Activated T-cell treated with anti-CD3 and anti-CD28 coated beads for 4 hours (primary cell): ENCODE results near the gene TOR1B.
"Not testable (repeated sequence)": the region's sequence is repeated elsewhere in the genome, so short reads cannot be mapped to it uniquely, and the experiment has no call there.

ENCODE experiments used
- DNase-seq: peaks from one replicate; pipeline ENCODE4 v3.0.0-alpha.2; 2020

Gene TOR1B

DNA sequence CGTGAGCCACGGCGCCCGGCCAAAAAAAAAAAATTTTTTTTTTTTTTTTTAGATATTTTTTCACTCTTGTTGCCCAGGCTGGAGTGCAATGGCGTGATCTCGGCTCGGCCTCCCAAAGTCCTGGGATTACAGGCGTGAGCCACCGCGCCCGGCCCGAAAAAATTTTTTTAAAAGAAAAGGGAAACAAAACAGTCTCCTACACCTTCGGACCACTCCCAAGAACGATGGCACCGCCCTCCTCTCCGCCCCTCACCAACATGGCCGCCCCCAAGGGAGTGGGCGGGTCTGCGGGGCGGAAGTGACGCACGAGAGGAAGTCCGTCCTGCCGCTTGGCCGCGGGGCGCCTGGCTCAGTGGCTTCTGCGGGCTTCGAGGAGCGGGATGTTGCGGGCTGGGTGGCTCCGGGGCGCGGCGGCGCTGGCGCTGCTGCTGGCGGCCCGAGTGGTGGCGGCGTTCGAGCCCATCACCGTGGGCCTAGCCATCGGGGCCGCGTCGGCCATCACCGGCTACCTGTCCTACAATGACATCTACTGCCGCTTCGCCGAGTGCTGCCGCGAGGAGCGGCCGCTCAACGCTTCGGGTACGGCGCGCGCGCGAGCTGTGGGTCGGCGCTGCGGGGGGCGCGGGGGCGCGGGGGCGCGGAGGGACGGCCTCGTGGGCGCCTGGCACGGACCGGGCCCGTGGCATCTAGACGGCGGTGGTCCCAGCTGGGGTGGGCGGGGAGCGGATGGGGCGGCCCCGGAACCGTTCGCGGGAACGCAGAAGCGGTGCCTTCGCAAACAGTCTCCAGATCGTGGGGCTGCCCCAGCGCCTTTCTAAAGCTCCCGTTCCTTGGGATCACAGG is at the start of gene TOR1B:
Gene TOR1B, plus strand, starts transcription at position 352 of the 843 bp plus-strand sequence. Its CDS starts 29 bp downstream, at position 381.
- DNase-seq = peak; percentile 96

GRCh38 chr9:129755151-129755550 is 47.8 kb upstream of the TOR1B start:
- DNase-seq = no peak

GRCh38 chr9:129756191-129756590 is 46.8 kb upstream of the TOR1B start:
- DNase-seq = no peak

GRCh38 chr9:129757045-129757444 is 45.9 kb upstream of the TOR1B start:
- DNase-seq = no peak

DNA sequence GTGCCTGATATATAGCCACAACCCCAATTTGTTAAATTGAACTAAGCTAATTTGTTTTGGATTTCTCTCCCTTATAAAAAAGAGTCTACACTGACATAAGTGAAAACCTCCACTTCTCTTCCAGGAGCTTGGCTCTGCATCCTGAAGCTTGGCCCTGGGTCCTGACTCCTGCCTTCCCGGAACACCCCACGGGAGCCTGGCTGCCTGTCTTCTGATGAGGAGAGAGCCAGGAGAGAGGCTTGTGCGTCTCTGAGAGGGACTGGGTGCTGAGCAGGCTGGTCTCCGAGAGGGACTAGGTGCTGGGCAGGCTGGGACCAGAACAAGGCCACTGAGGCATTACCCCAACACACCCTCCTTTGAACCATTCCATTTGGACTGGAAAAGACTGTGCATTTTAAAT is 43.7 kb upstream of the TOR1B start:
- no peak for DNase-seq

- no peak for DNase-seq
These were observed 43.0 kb upstream of the TOR1B start for GRCh38 chr9:129759804-129760502.

DNA sequence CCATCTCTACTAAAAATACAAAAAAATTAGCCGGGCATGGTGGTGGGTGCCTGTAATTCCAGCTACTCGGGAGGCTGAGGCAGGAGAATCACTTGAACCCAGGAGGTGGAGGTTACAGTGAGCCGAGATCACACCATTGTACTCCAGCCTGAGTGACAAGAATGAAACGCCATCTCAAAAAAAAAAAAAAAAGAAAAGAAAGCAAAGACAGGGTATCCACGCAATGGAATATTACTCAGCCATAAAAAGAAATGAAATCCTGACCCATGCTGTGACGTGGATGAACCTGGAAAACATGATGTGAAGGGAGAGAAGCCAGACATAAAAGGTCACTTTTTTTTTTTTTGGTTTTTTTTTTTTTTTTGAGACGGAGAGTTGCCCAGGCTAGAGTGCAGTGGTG is 42.2 kb upstream of the TOR1B start:
- not testable (repeated sequence) for DNase-seq

DNA sequence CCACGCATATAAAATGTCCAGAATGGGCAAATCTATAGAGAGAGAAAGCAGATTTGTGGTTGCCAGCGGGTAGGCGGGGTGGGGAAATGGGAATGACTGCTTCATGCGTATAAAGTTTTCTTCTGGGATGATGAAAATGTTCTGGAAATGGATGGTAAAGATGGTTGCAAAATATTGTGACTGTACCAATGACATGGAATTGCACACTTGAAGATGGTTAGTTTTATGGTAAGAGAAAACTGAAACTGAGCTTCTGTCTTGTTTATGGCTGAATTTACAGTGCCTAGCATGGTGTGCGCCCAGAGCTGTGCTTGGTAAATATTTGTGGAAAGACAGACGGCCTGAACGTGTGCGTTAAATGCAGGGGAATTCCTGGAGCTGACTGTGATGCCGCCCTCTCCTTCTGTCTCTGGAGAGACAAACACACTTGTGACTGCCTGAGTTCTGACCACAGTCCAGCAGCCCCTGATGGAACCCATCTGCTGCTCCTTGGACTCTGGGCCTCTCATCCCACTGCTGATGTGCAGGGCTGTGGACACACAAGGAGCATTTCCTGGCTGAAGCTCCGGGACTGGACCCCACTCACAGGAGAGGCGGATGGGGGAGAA is 41.6 kb upstream of the TOR1B start:
- no peak for DNase-seq

DNA sequence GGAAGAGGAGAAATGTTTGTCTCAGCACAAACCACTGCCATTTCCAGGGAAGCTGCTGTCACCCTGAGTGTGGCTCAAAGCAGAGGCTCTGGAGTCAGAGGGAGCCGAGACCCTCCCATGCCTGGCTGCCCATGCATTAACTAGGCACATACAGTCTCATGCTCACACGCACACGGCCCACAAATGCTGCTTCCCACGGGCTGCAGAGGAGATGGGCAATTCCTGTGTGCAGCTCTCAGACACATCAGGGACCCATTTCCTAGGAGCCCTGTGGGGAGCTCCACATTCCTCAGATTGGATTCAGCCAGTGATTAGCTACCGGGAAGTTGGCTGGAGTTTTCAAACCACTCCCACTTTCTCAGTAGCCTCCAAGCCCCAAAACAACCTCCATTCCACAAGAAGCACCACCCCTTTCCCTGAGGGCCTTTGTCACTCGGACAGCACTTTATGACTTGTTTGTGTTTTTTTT is 41.0 kb upstream of the TOR1B start:
- DNase-seq = no peak

- not testable (repeated sequence) for DNase-seq
These were observed 40.5 kb upstream of the TOR1B start for GRCh38 chr9:129762370-129762984.

DNA sequence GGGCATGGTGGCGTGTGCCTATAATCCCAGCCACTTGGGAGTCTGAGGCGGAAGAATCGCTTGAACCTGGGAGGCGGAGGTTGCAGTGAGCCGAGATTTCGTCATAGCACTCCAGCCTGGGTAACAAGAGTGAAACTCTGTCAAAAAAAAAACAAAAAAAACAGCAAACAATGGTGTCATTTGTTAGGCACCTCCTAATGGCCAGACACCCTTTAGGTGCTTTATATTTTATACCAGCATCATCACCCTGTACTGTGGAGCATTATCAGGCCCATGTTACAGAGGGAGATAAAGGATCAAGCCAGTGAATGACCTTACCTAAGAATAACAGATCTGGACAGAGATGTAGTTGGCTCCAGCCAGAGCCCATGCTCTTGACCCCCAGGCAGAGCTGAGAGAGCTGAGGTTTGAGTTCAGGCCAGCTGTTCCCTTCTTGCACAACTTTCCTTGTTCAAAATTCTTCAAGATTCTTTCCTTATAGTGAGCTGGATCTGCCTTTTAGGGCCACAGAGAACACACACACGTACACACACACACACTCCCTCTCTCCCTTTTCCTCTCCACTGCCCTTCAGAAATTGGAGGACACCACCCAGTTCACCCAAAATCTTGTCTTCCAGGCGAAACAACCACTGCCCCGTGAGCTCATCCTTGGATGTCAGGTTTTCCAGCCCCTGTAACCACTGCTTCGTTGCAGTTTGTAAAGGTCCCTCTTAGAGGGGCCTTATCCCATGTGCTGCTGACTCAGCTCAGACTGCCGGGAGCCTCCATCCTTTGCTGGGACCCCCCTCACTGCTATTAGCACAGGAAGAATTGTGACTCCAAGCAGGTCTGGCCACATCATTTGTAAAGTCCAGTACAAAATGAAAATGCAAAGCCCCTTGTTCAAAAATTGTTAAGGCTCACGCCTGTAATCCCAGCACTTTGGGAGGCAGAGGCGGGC is 39.7 kb upstream of the TOR1B start:
- DNase-seq = no peak

- no peak for DNase-seq
These were observed 37.1 kb upstream of the TOR1B start for GRCh38 chr9:129765764-129766317.

DNA sequence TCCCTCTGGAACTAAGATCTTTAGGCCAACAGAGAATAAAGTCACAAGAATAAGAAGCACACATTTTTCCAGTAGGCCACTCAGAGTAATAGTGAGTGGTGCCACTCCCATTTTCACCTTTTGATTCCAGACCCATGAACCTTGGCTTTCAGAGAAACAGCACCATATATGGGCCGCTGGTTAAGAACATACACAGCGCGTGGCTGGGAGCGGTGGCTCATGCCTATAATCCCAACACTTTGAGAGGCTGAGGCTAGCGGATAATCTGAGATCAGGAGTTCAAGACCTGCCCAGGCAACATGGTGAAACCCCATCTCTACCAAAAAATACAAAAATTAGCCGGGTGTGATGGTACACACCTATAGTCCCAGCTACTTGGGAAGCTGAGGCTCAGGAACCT is 34.5 kb upstream of the TOR1B start:
- no peak for DNase-seq

DNA sequence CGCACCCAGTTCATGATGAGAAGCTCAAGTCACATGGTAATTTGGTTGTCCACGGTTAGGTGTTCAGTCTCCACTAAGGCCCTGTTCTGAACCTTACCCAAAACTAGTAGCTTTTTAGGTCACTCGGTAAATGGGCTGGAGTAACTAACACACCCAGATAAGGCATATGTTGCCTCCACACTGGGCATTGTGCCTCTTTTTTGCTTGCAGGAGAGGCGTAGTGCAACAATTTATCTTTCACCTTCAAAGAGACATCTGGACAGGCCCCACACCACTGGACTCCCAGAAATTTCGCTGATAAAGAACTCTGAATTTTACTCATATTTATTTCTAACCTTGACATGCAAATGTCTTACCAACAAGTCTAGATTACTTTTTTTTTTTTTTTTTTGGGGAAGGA is 33.3 kb upstream of the TOR1B start:
- DNase-seq = no peak

DNA sequence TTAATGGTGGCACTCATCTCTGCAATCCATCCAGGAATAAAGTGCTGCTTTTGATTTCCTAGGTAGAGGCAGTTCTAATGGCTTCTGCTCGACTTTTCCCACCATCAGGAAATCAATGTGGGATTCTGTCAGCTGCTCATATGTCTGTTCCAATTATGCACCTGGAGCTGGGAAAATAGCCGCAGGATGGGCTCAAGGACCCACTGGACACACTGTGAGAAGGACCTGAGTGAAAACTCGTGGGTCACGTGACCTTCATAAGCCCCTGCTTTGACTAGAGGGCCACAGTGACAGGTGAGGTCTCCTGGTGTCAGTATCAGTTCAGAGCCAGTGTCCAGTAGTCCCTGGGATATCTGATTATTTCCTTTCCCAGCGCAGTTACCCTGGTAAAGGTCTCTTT is 32.2 kb upstream of the TOR1B start:
- no peak for DNase-seq

DNA sequence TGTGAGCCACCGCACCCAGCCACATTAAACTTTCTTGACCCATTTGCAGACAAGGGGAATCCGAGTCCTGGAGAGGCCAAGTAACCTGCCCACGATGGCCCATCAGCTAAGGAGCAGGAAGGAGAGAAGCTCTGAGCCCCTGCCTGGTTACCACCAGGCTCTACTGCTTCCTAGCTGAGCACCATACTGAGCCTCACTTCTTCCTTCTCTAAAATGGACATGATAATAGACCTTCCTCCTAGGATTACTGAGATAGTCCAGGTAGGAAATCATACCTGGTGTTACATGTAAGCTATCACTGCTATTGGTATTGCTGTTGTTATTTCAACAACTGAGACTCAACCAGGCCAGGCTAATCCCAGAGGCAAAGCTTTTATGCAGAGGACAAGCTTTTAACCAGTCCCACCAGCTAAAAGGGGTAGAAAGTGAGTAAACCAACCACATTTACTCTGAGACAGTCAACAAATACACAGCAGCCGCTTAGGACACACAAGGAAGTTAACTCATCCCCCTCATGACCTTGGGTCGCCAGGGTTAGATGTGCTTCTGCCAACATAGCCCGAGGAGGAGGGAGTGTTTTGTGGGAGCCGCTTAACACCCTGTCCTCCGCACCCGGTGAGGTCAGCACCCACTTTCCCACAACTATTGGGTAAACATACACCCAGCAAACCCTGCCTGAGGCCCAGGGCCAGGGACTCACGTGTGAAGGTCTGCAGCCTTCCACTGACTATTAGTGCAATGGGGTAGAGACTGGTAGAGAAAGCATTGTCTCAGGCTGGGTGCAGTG is 29.5 kb upstream of the TOR1B start:
- DNase-seq = no peak

DNA sequence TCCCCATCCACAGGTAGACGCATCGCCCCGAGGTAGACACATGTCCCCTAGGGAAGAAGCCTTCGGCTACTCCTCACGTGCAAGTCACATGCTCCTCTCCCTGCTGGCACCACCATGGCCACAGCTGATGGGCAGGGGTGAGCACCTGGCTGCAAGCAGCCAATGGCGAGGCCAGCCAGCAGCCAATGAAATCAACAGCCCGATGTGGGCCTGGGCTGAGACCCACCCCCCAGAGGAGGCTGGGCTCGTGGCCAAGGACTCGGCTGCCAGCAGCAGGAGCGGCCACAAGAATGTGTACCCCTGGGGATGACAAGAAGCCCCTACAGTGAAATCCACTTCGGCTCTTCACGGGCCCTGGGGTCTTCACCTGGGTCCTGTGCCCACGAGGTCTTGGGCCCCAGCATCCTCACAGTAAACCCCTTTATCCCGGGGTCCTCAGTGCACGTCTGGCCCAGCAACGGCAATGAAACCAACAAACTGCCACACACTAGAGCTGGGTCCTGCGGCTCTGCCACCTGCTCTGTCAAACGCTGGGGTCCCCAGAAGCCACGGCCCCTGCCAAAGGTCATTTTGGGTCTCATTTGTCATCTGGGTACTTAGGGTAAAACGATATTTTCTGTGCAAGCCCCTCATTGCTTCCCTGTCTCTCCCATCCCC is 28.1 kb upstream of the TOR1B start:
- DNase-seq = no peak

DNA sequence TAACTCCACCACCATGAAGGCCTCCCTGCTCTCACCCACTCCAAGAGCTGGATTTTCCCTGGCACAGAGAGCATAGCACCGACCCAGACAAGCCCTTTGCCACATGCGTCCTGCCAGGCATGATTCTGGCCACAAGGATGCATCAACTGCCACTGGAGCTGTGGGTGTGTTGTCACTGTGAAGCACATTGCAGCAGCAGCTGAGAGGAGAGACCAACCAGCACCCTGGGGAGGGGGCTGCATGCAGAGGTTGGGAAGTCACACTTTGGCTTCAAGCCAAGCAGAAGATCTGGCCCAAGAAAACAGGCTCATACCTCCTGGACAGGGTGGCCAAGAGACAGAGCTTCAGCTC is 27.6 kb upstream of the TOR1B start:
- no peak for DNase-seq

GRCh38 chr9:129776096-129776495 is 26.9 kb upstream of the TOR1B start:
- not testable (repeated sequence) for DNase-seq

- DNase-seq = no peak
These were observed 26.4 kb upstream of the TOR1B start for GRCh38 chr9:129776566-129776937.
